Panc1 (cell line): ENCODE results near the gene CYP27C1. TPM values are rescaled to one million over a fixed set of nuclear protein-coding genes. Genes with fewer than 3 reads are reported as not detected.

Experiments
- ATAC-seq: fragments of 200-7000 bp; cut with Tn5 transposase; 2 replicates; pipeline ENCODE4 v1.9.1; 2020; ENCODE audit warnings: mild to moderate bottlenecking, moderate library complexity
- BruUV-seq: library from RNA; stranded (reverse); fragments of 400-500 nt; replicated peaks from 2 replicates; lab custom pipeline; 2021; lab: Mats Ljungman, UMichigan
- CTCF ChIA-PET: fragments of 300-600 bp; sonication (Branson Sonifier 250); formaldehyde crosslinking; loops from one replicate; lab custom pipeline; 2022; ENCODE audit warnings: antibody characterized with exemption; lab: Charles Lee
- POLR2A ChIA-PET: fragments of 300-600 bp; sonication (Branson Sonifier 250); formaldehyde crosslinking; loops from one replicate; lab custom pipeline; 2022; ENCODE audit warnings: antibody characterized with exemption; lab: Charles Lee
- DNase-seq: peaks from one replicate; pipeline ENCODE4 v3.0.0-alpha.2; 2010; ENCODE audit warnings: low read depth, low spot score
- H3K27ac ChIP-seq: 2 replicates; pipeline ENCODE4 v1.5.1; 2011; ENCODE audit warnings: mild to moderate bottlenecking, low read length, inconsistent platforms
- H3K27me3 ChIP-seq: fragments of 200-500 bp; sonication (Bioruptor generic); 2 replicates; pipeline ENCODE4 v1.6.0; 2014; ENCODE audit warnings: low read length, inconsistent platforms; ENCODE audit not compliant: control insufficient read depth, insufficient read depth
- H3K36me3 ChIP-seq: fragments of 200-500 bp; sonication (Bioruptor generic); 2 replicates; pipeline ENCODE4 v1.5.1; 2014; ENCODE audit warnings: inconsistent platforms, mild to moderate bottlenecking, low read length, moderate library complexity; ENCODE audit not compliant: control insufficient read depth, insufficient read depth
- H3K4me1 ChIP-seq: 2 replicates; pipeline ENCODE4 v1.5.1; 2011; ENCODE audit warnings: inconsistent platforms, mild to moderate bottlenecking, low read length, moderate library complexity; ENCODE audit not compliant: control insufficient read depth, insufficient read depth
- H3K4me3 ChIP-seq, 2 experiments: 2 replicates each; pipeline ENCODE4 v1.5.1; 2011 to 2012; ENCODE audit warnings: low read depth in 2 of 2, low read length in 2 of 2, mild to moderate bottlenecking in 2 of 2, inconsistent platforms in 1 of 2, moderate library complexity in 1 of 2
- H3K9me3 ChIP-seq: fragments of 200-500 bp; sonication (Bioruptor generic); 2 replicates; pipeline ENCODE4 v1.5.1; 2014; ENCODE audit warnings: low read depth, mild to moderate bottlenecking, inconsistent platforms, low read length, moderate library complexity; ENCODE audit not compliant: control insufficient read depth, insufficient read depth
- POLR2AphosphoS5 ChIP-seq: IDR thresholded peaks from 2 replicates; pipeline ENCODE4 v1.6.1; 2012; ENCODE audit warnings: mild to moderate bottlenecking, low read depth, low read length, moderate library complexity
- SIN3A ChIP-seq: IDR thresholded peaks from 2 replicates; pipeline ENCODE4 v1.6.1; 2012; ENCODE audit warnings: low read depth, mild to moderate bottlenecking, low read length, moderate library complexity, borderline replicate concordance; ENCODE audit not compliant: insufficient read depth
- TCF7L2 ChIP-seq: IDR thresholded peaks from 2 replicates; pipeline ENCODE4 v1.6.1; 2011; ENCODE audit warnings: mild to moderate bottlenecking, low read depth, low read length, inconsistent platforms
- in situ Hi-C: cut with HindIII; loops from 2 replicates; pipeline ENCODE4 v1.10.0; 2016; ENCODE audit warnings: low sequenced_read_pairs, low pct_unique_long_range_greater_than_20kb
- intact Hi-C: fragments of 100-400 bp; cut with micrococcal nuclease; formaldehyde crosslinking; loops from one replicate; pipeline ENCODE4 v1.10.0; 2022; ENCODE audit not compliant: unreplicated experiment
- total RNA-seq: library from RNA; stranded (reverse); gene quantifications from one replicate; pipeline ENCODE4 v1.2.1, GENCODE V29; 2021; ENCODE audit not compliant: unreplicated experiment
- TF ChIP-seq, protein P1 (sequence below): fragments of 450-650 bp; IDR thresholded peaks from 2 replicates; pipeline ENCODE4 v1.5.1; 2017; ENCODE audit warnings: mild to moderate bottlenecking
- TF ChIP-seq, protein P2 (sequence below), 2 experiments: IDR thresholded peaks; 2 replicates each; pipeline ENCODE4 v1.6.1; 2011 to 2012; ENCODE audit warnings: low read depth in 2 of 2, control low read depth in 1 of 2, low read length in 1 of 2, mild to moderate bottlenecking in 1 of 2, moderate library complexity in 1 of 2; ENCODE audit not compliant: insufficient read depth in 1 of 2

The CYP27C1 gene
- total RNA-seq, 1 experiment from 2014 or later, result 5.7 TPM

DNA sequence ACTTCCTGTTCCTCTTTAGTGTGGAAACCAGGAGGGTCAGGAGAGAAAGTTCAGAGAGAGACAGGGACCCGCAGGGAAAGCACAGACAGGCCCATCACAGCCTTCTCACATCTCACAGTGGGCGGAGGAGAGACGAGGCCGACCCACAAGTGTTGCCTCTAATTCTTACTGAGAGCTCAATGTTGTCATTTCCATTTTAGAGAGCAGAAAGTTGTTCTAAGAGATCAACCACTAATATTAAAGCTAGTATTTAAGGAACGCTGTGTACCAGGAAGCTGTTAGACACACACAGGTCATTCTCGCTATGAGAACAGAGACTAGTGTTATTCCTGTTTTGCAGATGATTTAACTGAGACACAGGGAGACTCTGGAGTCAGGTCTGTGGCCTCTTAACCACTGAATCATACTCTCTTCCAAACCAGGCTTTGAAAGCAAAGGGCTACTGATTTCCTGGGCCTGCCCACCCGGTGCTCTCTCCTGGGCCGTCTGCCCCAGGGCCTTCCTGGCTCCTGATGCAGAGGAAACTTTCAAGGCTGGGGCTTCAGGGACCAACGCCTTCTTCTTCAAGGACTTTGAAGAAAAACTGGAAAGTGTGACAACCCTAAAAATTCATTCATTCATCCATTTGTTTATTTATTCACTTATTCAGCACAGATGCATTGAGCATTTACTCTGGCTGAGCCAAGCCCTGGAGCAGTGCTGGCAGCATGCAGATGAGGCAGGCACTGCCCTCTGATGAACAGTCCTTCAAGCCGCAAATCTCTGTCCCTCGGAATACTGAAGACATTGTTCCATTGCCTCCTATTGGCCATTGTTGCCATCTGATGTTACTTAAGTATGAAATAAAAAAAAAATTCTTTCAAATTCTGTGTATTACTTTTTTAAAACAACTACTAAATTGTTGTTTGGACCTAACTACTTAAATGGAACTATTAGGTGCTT, 76.0 kb downstream of the CYP27C1 start:
- Histone ChIP-seq H3K4me1 (no peaks in the 10 kb centered on the region), H3K9me3 (no peaks in the 10 kb centered on the region), H3K4me3 (no peak overlapping the region), H3K27ac (no peak overlapping the region), H3K36me3 (no peaks in the 10 kb centered on the region), H3K27me3 (no peaks in the 10 kb centered on the region)
- in situ Hi-C loops (no loop called here), intact Hi-C loops (no loop called here)
- no TSS peak for BruUV-seq
- POLR2A ChIA-PET, result no interaction called here
- ATAC-seq (peak; percentile 44; the same call in 1 of the 2 replicates), DNase-seq (no peak)
- TF ChIP-seq, protein P1, sequence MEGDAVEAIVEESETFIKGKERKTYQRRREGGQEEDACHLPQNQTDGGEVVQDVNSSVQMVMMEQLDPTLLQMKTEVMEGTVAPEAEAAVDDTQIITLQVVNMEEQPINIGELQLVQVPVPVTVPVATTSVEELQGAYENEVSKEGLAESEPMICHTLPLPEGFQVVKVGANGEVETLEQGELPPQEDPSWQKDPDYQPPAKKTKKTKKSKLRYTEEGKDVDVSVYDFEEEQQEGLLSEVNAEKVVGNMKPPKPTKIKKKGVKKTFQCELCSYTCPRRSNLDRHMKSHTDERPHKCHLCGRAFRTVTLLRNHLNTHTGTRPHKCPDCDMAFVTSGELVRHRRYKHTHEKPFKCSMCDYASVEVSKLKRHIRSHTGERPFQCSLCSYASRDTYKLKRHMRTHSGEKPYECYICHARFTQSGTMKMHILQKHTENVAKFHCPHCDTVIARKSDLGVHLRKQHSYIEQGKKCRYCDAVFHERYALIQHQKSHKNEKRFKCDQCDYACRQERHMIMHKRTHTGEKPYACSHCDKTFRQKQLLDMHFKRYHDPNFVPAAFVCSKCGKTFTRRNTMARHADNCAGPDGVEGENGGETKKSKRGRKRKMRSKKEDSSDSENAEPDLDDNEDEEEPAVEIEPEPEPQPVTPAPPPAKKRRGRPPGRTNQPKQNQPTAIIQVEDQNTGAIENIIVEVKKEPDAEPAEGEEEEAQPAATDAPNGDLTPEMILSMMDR, result no peak
- TF ChIP-seq, protein P2, sequence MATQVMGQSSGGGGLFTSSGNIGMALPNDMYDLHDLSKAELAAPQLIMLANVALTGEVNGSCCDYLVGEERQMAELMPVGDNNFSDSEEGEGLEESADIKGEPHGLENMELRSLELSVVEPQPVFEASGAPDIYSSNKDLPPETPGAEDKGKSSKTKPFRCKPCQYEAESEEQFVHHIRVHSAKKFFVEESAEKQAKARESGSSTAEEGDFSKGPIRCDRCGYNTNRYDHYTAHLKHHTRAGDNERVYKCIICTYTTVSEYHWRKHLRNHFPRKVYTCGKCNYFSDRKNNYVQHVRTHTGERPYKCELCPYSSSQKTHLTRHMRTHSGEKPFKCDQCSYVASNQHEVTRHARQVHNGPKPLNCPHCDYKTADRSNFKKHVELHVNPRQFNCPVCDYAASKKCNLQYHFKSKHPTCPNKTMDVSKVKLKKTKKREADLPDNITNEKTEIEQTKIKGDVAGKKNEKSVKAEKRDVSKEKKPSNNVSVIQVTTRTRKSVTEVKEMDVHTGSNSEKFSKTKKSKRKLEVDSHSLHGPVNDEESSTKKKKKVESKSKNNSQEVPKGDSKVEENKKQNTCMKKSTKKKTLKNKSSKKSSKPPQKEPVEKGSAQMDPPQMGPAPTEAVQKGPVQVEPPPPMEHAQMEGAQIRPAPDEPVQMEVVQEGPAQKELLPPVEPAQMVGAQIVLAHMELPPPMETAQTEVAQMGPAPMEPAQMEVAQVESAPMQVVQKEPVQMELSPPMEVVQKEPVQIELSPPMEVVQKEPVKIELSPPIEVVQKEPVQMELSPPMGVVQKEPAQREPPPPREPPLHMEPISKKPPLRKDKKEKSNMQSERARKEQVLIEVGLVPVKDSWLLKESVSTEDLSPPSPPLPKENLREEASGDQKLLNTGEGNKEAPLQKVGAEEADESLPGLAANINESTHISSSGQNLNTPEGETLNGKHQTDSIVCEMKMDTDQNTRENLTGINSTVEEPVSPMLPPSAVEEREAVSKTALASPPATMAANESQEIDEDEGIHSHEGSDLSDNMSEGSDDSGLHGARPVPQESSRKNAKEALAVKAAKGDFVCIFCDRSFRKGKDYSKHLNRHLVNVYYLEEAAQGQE (IDR thresholded peaks at IDR 0.05; ENCODE audit: insufficient read depth in 1 of 2, low read depth in 2 of 2, low read length in 1 of 2), result no peak
- TF ChIP-seq TCF7L2, result no peak
- CTCF ChIA-PET, result no interaction called here

DNA sequence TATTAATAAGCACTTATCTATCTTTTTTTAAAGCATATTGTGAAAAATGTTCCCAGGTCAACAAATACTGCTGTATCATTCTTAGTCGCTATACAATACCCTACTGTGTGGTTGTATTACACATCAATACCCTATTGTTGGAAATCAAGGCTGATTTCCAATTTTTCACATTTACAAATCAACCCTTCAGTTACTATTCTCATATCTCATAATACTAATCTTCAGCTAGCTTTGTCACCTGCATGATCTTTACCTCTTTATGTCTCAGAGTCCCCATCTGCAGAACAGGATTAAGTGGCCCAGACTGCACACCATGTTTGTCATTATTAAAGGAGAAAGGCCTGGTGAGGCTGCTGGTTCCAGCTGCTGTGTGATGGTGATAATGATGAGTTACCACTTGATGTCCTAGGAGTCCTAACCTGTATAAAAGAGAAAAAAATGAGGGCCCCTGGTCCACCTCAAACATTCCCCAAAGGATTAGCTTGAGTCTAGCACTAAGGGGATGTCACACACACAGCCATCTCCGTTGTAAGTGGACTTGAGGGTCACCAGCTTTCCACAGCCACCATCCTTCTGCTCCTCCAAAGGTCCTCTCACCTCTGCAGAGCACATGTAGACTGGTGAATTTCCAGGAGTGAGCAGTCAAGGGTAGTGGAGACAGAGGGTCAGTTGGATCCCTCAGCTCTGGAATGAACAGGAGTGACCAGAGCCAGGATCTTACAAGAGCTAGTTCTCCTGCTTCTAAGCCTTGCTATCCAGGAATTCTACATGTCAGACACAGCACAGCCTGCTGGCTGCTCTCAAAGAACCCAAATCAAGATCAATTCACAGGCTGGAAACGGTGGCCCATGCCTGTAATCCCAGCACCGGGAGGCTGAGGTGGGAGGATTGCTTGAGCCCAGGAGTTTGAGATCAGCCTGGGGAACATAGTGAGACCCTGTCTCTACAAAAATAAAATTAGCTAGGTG, 77.2 kb downstream of the CYP27C1 start:
- intact Hi-C loops, result no loop called here
- Histone ChIP-seq H3K36me3 (no peaks in the 10 kb centered on the region), H3K9me3 (no peaks in the 10 kb centered on the region), H3K4me1 (no peaks in the 10 kb centered on the region), H3K27ac (no peak overlapping the region), H3K4me3 (no peak overlapping the region), H3K27me3 (no peaks in the 10 kb centered on the region)
- CTCF ChIA-PET, result no interaction called here
- POLR2A ChIA-PET, result no interaction called here
- DNase-seq, result no peak
- peak; percentile 42; the same call in 1 of the 2 replicates for ATAC-seq
- in situ Hi-C loops, result no loop called here
- TF ChIP-seq POLR2AphosphoS5 (no peak), TCF7L2 (no peak), SIN3A (no peak)
- TF ChIP-seq, protein P1, result no peak
- TF ChIP-seq, protein P2 (IDR thresholded peaks at IDR 0.05; ENCODE audit: insufficient read depth in 1 of 2, low read depth in 2 of 2, low read length in 1 of 2), result no peak
- no TSS peak for BruUV-seq
